Activated T-cell treated with anti-CD3 and anti-CD28 coated beads, Interleukin-2, amount 50 U/mL, for 48 hours (primary cell): ENCODE data around the gene BRDT.

Experiments used
- DNase-seq, 2 experiments: peaks; one replicate each; pipeline ENCODE4 v3.0.0-alpha.2; 2020

Gene BRDT

DNA sequence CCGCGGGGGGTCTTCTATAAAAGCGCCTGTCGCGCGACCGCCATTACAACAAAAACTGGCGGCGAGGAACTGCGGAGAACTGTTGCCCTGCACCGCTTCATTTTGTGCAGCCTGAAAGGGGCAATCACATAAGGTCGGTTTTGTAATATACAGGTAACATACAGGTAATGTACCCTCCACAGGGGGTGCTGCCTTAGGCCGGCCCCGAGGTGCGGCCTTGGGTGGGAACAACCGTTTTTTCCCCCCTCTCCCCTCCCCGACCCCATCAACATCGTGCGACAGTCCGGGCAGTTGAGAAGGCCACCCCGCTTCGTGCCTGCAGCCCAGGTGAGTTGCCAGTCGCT lies at the start of gene BRDT:
TSS of gene BRDT (plus strand) at position 46 of the 344 bp plus-strand sequence. CDS start 13,354 bp downstream, outside the sequence.
- DNase-seq, result no peak

DNA sequence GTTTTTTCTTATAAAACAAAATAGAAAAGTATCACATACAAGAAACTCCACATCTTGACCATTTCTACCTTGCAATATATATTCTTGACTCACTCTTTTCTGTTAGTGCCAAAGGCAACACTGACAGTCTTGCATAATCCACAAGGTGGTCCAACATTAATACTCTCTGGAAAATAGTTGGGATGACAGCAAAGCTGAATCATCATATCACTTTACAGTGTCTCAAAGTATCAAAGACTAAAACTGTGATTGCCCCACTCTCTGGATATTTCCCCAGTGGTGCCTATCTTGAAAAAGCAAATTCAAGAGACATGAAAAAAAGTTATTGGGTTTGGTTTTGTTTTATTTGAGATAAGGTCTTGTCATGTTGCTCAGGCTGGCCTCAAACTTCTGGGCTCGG lies 48.6 kb upstream of the BRDT start:
- DNase-seq, result no peak

DNA sequence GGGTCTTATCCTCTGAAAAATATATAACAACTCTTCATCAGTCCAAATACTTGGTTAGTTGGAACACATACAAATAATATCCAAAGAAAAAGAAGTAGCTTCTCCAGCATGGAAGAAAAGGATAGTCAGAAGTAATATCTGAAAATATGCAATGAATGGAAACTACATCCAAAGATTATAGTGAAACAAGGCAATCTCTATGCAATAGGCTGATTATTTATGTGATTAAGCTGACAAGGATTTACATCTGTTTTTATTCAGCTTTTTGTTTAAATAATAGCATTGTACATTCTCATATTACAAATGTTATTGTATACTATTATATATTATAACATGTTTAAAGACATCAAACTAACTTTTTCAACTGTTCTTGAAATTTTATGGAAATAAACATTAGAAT lies 48.0 kb upstream of the BRDT start:
- no peak for DNase-seq

DNA sequence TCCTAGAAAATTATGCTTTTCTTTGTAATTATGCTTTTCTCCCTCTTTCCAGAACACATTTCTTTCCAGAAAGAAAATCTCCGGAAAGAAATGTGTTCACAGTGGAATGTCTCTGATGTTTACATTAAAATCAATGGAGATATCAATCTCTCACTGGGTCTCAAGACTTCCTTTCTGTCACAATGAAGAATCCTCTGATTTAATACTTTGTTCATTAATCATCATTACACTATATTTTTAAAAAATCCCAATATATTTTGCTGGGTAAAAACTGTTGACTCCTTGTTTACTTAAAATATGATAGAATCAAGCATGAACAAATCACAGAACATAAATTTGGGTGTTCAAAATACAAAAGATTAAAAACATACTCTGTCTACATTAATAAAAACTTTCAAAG lies 36.9 kb upstream of the BRDT start:
- no peak for DNase-seq

DNA sequence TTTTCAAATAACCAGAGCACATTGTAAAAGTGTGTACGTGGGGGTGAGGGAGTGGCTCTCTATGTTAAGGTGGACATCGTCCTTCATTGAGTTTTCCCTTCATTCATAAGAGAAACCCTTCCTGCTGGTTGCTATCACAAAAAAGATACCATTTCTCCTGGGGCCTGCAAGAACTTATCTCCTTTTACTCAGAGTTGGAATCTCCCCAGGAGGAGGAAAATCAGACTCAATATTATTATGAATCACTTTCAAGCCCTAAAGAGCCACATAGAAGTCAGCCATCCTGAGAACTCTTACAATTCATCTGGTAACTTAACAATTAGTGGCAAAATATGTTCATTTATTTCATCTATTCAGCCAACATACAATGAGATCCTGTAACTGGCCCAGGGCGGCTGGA lies 36.2 kb upstream of the BRDT start:
- no peak for DNase-seq

DNA sequence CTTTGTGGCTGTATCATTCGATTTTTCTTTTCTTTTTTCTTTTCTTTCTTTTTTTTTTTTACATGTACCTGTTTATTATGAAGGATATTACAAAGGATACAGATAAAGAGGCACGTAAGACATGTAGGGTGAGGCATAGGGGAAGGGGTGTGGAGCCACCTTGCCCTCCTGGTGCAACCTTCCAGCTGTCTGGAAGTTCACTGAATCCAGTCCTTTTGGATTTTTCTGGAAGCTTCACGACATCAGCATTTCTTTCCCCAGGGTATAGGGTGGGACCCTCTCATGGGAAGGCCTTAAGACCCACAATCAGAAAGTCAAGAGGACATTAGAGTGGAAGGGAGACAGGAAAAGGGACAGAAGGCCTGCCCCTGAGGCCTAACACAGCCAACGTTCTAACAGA lies 33.2 kb upstream of the BRDT start:
- DNase-seq, result no peak

DNA sequence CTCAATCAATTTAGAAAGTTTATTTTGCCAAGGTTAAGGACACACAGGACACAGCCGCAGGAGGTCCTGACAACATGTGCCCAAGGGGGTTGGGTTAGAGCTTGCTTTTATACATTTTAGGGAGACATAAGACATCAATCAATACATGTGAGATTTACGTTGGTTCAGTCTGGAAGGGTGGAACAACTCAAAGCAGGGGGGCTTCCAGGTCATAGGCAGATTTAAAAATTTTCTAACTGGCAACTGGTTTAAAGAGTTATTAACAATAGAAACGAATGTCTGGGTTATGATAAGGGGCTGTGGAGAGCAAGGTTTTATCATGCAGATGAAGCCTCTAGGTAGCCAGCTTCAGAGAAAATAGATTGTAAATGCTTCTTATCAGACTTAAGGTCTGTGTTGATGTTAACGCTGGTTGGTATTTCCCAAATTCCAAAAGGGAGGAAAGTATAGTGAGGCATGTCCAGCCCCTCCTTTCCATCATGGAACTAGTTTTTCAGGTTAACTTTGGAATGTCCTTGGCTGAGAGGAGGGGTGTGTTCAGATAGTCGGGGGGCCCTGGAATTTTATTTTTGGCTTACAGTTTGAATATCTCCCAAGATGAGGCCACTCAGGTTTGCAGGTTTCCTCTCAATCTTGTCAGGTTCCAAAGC lies 32.3 kb upstream of the BRDT start:
- DNase-seq, result no peak

DNA sequence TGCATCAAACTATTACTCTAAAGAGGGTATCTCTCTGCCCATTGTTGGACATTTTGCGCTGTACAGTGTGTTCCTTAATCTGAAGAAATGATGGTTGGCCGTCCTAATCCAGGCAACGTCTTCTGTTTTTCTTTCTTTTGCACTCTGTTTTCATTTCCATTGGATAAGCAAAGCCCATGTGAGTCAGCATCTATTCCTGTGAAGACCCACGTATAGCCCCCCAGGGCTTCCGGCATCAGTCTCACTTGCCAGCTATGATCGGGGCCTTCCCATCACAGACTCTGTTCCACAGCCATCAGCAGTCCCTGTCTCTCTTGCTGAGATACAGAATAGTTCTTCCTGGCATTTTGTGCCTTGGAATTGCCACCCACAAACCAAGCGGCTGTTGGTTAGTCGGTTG lies 29.2 kb upstream of the BRDT start:
- no peak for DNase-seq

DNA sequence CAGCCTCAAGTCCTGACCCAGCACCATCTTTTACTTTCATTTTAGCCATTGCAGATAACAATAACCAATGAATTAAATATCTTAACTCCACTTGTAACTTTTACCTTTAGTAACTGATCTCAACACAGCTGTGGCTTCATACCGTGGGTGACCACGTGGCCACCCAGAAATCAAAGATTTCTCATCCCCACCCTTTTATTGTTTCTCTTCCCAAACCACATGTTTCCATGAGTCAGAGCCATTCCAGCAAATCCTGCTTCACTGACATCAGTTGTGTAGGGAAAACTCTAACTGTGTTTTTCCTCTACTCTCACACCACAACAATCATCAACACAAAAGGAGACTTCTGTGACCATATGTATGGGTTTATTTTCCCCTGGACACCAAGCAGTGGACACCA lies 25.1 kb upstream of the BRDT start:
- no peak for DNase-seq

DNA sequence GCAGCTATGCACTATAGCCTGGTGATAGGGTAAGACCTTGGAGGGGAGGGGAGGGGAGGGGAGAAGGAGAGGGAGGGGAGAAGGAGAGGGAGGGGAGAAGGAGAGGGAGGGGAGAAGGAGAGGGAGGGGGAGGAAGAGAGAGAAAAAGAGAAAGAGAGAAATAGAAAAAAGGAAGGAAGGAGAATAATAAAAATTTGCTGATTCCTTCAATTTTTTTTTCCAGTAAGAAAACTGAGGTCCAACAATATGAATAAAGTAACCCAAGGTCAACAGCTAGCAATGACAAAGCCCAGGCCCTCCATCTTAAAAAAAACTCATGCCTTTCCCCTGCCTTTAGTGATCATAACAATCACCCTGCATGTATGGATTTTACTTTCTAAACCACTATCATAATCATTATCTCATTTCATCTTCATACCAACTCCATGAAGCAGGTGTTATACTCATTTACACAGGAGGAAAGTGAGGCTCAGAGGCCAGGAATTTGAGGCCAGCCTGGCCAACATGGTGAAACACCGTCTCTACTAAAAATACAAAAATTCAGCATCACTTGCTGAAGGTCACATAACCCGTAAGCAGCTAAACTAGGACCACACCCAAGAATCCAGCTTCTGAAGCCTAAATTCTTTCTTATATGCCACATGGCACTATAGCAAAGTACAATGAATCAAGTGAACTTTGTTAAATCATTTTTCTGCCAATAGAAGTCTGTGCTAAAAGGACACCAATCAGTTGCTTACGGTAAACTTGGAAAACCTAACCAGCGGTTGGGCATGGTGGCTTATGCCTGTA lies 23.4 kb upstream of the BRDT start:
- no peak for DNase-seq

DNA sequence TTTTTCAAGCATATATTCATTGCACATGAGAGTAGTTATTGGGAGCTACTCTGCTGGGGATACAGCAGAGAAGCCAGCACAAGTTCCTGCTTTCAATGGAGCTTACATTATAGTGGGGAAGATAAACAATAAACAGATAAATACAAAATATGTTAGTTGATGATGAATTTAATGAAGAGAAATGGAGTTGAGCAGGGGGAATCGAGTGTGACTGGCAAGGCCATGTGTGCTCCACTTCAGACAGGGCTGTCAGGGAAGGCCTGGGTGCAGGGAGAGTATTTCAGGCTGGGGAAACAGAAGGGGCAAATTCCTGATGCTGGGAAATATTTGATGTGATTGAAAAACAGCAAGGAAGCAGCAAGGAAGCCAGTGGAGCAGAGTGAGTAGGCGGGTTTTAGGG lies 21.2 kb upstream of the BRDT start:
- DNase-seq, result no peak

DNA sequence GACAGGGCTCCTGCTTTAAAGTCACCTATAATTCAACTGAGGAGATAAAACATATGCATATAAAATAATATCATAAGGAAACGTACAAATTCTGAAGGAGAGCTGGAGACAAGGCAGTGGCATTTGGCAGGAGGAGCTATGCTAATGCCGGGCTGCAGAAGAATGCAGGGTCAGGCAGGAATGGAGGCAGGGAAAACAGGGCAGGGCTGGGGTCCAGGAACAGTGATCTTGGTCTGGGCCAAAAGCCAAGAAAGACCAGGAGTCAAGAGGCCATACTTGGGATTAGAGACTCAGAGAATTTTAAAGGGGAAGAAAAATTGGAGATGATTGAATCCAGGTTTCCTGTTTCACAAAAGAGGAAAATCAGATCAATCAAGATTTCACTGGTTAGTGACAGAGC lies 20.0 kb upstream of the BRDT start:
- no peak for DNase-seq

DNA sequence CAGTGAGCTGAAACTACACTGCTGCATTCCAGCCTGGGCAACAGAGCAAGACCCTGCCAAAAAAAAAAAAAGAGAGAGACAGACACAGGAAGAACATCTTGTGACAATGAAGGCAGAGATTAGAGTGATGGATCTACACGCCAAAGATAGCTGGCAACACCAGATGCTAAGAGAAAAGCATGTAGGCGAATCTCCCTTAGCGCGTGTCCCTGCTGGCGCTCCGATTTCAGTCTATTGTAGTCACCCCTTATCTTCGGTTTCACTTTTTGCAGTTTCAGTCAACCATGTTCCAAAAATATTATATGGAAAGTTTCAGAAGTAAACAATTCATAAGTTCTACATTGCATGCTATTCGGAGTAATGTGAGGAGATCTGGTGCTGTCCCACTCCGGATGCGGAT lies 11.6 kb upstream of the BRDT start:
- DNase-seq, result no peak

DNA sequence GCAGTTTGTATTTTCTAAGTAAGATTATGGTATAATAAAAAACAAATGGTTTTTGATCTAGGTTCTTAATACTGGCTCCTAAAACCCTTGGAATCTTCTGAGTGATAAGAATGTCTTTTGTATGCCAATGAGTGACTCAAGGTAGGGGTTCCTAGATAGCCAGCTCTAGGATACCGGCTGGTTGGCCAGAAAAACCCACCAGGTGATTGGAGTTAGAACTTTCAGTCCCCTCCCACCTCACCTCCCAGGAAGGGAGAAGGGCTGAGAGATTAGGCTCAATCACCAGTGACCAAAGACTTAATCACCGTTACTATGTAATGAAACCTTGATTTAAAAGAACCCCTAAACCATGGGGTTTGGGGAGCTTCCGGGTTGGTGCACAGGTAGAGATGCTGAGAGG lies 8.7 kb upstream of the BRDT start:
- no peak for DNase-seq

DNA sequence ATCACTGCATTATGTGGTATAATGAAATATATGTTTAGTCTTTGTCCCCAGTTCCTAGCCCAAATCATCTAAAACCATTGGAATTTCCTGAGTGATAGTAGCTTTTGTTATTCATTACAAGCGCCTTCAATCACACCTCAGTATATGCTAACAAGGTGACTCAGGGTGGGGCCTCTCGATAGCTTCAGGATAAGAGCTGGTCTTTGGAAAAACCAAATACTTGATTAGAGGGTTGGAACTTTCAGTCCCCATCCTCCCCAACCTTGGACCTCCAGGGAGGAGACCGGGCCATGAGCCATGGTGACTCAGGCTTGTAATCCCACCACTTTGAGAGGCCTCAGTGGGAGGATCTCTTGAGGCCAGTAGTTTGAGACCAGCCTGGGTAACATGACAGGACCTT lies 5.1 kb upstream of the BRDT start:
- no peak for DNase-seq

DNA sequence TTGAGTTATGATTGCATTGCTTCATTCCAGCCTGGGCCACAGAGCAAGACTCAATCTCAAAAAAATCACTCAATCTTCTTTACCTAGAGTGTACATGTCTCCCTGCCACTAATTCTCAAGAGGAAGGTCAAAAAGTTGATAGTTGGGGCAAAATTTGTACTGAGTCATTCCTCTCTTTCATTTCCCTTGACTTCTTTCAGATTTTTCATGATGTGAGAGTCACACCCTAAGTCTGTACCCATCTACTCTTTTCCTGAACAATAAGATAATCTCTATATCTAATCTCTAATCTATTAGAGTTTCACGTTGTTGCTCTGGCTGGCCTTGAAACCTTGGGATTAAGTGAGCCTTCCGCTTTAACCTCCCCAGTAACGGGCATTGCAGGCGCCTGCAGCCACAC lies 1.1 kb upstream of the BRDT start:
- no peak for DNase-seq

DNA sequence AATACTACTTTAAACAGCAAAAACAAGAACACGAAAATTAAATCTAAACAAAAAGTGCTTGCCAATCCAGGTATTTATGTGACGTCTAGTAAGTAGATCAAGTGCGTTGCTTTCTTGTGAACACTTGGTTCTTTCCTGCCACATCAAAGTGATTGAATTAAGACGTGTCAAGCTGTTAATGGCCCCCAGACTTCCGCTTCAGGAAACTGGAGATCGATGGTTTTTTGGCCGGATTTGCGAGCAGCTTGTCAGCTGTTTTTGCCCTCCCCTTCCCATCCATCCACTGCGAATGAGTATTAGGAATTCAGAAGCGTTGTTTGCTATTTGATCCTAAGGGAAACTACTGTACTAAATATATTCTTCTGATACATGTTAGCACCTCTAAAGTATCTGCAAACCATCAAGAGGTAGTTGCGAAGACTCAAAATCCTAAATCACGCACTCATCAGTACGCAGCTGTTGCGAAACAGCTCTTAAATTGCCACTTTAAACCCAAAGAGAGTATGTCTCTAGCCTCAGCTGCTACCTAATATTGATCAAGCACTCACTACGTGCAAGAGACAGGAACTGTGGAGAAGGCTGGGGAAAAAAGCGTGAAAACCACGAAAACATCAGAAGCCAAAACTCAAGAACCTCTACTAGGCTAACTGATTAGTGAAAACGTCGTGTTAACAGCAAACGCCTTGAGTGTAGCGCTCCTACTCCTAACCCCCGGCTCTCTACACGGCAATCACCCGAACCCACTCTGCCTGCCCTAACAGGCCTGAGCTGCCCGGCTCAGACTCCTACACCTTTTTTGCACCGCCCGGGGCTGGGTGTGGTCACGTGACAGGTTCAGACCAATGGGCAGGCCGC lies 473 bp upstream of the BRDT start:
- peak in 1 of 2 experiments; percentile 27 for DNase-seq

DNA sequence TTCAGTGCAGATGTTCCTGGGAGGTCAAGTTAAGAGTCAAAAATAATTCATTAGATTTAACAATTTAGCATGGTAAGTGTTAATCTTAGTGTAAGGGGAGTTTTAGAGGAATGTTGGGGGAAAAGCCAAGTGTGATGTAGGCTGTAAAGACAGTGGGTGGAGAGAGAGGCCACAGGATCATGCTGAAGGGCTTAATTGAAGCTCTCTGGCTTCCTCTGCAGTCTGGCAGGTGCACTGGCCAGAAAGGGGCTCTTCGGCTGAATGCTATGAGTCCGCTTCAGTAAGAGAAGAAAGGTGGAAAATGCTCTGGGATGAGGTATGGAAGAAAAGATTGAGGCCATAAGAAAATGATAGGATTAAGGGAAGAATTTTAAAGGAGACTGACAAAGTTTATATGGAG lies 3.0 kb downstream of the BRDT start:
- no peak for DNase-seq

DNA sequence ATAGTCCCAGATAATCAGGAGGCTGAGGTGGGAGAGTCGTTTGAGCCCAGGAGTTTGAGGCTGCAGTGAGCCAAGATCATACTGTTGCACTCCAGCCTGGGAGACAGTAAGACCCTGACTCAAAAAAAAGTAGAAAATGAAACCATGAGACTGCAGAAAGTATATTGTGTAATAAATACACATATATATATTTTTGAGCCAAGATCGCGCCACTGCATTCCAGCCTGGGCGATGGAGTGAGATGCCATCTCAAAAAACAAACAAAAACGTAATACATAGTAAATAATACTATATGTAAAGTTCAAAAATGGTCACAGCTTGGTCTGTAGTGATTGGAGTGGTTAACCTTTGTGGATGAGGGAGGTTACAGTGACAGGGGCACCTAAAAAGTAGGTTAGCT lies 9.7 kb downstream of the BRDT start:
- no peak for DNase-seq

DNA sequence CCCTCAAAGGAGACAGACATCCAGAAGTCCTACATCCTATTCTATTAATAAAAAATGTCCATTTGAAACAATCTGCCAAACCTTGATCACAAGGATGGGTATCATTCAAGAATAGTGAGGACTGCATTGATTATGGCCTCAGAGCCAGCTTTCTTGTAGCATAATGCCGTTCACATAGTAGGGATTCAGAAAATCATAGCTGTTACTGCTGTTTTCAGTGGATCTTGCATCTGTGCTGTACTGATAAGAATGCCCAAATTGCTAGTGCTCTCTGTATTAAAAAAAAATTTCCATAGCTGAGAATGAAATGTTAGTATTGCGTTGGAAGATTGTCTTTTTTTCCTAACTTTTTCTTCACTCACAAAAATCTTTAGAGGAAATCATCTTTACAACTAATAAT lies 19.1 kb downstream of the BRDT start:
- no peak for DNase-seq

DNA sequence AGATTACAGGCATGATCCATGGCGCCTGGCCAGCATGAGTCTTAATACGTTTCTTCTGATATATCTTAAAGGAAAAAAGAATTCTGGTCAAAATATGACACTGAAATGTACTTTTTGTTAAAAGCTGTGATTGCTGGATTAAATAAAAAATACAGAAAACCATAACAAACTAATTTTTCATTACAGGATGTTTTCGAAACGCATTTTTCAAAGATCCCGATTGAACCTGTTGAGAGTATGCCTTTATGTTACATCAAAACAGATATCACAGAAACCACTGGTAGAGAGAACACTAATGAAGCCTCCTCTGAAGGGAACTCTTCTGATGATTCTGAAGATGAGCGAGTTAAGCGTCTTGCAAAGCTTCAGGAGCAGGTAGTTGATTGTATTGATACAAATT lies 30.2 kb downstream of the BRDT start:
- DNase-seq, result no peak

DNA sequence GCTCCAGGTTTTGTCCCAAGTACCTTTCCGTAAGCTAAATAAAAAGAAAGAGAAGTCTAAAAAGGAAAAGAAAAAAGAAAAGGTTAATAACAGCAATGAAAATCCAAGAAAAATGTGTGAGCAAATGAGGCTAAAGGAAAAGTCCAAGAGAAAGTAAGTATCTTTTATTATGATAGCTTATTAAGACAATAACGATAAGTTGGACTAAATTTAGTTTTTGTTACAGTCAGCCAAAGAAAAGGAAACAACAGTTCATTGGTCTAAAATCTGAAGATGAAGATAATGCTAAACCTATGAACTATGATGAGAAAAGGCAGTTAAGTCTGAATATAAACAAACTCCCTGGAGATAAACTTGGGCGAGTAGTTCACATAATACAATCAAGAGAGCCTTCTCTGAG lies 31.5 kb downstream of the BRDT start:
- no peak for DNase-seq

DNA sequence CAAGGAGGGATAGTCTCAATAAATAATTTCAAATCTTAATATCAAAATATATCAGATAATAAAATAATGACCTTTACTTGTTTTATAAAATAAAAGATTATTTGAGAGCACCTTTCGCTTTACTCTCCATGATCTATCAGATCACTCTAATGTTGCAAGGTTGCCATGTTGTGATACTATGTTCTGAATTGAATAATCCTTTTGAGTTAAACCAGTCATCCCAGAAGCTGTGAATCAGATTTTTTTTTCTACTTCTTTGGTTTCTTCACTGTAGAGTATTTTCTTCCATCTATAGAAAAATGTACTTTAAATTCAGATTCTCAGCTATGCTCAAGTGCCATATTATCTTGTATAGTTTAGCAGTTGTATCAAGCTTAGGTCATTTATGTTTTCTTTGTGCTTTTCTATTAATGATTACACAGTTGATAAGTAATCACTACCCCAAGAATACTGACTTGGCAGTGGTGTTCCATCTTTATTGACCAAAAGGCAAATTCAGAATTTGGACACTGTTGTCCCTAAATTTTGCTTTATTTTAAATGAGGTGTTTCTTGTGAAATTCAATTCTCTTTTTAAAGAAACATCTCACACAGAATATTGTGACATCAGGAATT lies 32.9 kb downstream of the BRDT start:
- no peak for DNase-seq

DNA sequence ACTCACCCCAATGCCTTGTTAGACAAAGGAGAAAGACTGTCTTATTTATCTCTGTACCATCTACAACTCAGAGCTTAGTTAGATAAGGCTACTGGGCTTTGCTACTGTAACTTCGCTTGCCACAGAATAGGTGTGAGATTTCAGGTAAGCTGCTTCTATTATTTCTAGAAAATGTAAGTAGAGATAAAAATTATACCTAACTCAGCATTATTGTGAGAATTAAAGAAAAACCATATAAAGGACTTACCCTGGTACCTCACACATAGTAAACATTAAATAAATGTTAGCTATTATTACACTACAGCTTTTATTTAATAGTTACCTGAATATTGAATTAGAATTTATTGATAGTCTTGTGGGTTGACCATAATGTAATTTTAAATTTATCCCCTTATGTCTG lies 44.1 kb downstream of the BRDT start:
- DNase-seq, result no peak
